SK-N-SH treated with all-trans-retinoic acid at 6 μM for 48 hours (cell line): ENCODE data around the gene ATP11A.

Experiments used
- ATAC-seq: fragments of 200-7000 bp; cut with Tn5 transposase; 3 replicates; pipeline ENCODE4 v1.9.1; 2020; ENCODE audit warnings: mild to moderate bottlenecking, moderate library complexity
- ARNTL ChIP-seq: fragments of 450-650 bp; formaldehyde crosslinking; IDR thresholded peaks from 2 replicates; pipeline ENCODE4 v1.5.0; 2020; ENCODE audit warnings: low read depth, mild to moderate bottlenecking, moderate library complexity, borderline replicate concordance
- BACH2 ChIP-seq: fragments of 250-450 bp; sonication (Bioruptor Pico); IDR thresholded peaks from 2 replicates; pipeline ENCODE4 v1.9.0; 2021; ENCODE audit warnings: mild to moderate bottlenecking, borderline replicate concordance
- CSDC2 ChIP-seq: fragments of 250-450 bp; sonication (Bioruptor Pico); IDR thresholded peaks from 2 replicates; pipeline ENCODE4 v1.5.0; 2020; ENCODE audit warnings: mild to moderate bottlenecking, moderate library complexity
- ESRRG ChIP-seq: fragments of 250-450 bp; sonication (Bioruptor Pico); IDR thresholded peaks from 2 replicates; pipeline ENCODE4 v1.6.1; 2021; ENCODE audit warnings: mild to moderate bottlenecking
- GLIS3 ChIP-seq: fragments of 250-450 bp; sonication (Bioruptor Pico); IDR thresholded peaks from 2 replicates; pipeline ENCODE4 v1.5.0; 2020; ENCODE audit warnings: mild to moderate bottlenecking, moderate library complexity
- ISL1 ChIP-seq: fragments of 250-450 bp; sonication (Bioruptor Pico); IDR thresholded peaks from 2 replicates; pipeline ENCODE4 v2.1.2; 2022; ENCODE audit warnings: mild to moderate bottlenecking, moderate library complexity
- PATZ1 ChIP-seq: fragments of 250-450 bp; sonication (Bioruptor Pico); IDR thresholded peaks from 2 replicates; pipeline ENCODE4 v1.8.0; 2020; ENCODE audit warnings: mild to moderate bottlenecking, moderate library complexity, borderline replicate concordance
- PPARA ChIP-seq: fragments of 250-450 bp; sonication (Bioruptor Pico); IDR thresholded peaks from 2 replicates; pipeline ENCODE4 v1.5.0; 2020; ENCODE audit warnings: mild to moderate bottlenecking, borderline replicate concordance
- RARB ChIP-seq: fragments of 250-450 bp; sonication (Bioruptor Pico); IDR thresholded peaks from 2 replicates; pipeline ENCODE4 v1.8.0; 2021; ENCODE audit warnings: mild to moderate bottlenecking, moderate library complexity
- SNAI2 ChIP-seq: fragments of 250-450 bp; sonication (Bioruptor Pico); IDR thresholded peaks from 2 replicates; pipeline ENCODE4 v1.5.0; 2020; ENCODE audit warnings: mild to moderate bottlenecking, moderate library complexity
- TCF4 ChIP-seq: fragments of 250-450 bp; sonication (Bioruptor Pico); IDR thresholded peaks from 2 replicates; pipeline ENCODE4 v1.8.0; 2021; ENCODE audit warnings: mild to moderate bottlenecking, moderate library complexity, borderline replicate concordance
- TOX ChIP-seq: fragments of 250-450 bp; sonication (Bioruptor Pico); IDR thresholded peaks from 2 replicates; pipeline ENCODE4 v1.8.0; 2021; ENCODE audit warnings: mild to moderate bottlenecking, moderate library complexity, borderline replicate concordance
- TSHZ2 ChIP-seq: fragments of 250-450 bp; sonication (Bioruptor Pico); IDR thresholded peaks from 2 replicates; pipeline ENCODE4 v1.5.0; 2020; ENCODE audit warnings: mild to moderate bottlenecking, moderate library complexity
- ZC3H10 ChIP-seq: fragments of 250-450 bp; sonication (Bioruptor Pico); IDR thresholded peaks from 2 replicates; pipeline ENCODE4 v1.5.1; 2021; ENCODE audit warnings: mild to moderate bottlenecking, moderate library complexity
- ZFP3 ChIP-seq: fragments of 250-450 bp; sonication (Bioruptor Pico); IDR thresholded peaks from 2 replicates; pipeline ENCODE4 v1.5.0; 2020; ENCODE audit warnings: mild to moderate bottlenecking, moderate library complexity
- ZFP30 ChIP-seq: fragments of 450-650 bp; formaldehyde crosslinking; IDR thresholded peaks from 2 replicates; pipeline ENCODE4 v1.5.0; 2022; ENCODE audit warnings: mild to moderate bottlenecking, moderate library complexity
- ZNF565 ChIP-seq: fragments of 450-650 bp; formaldehyde crosslinking; conservative IDR thresholded peaks from 2 replicates; pipeline ENCODE4 v1.5.0; 2020; ENCODE audit warnings: low read depth, mild to moderate bottlenecking, moderate library complexity
- ZNF70 ChIP-seq: fragments of 450-650 bp; formaldehyde crosslinking; IDR thresholded peaks from 2 replicates; pipeline ENCODE4 v1.5.0; 2020; ENCODE audit warnings: mild to moderate bottlenecking, moderate library complexity
- ZNF8 ChIP-seq: fragments of 450-650 bp; formaldehyde crosslinking; IDR thresholded peaks from 2 replicates; pipeline ENCODE4 v1.5.0; 2020; ENCODE audit warnings: mild to moderate bottlenecking, moderate library complexity
- TF ChIP-seq, protein P1 (sequence below): fragments of 250-450 bp; sonication (Bioruptor Pico); IDR thresholded peaks from 2 replicates; pipeline ENCODE4 v1.5.1; 2021; ENCODE audit warnings: mild to moderate bottlenecking, moderate library complexity
- TF ChIP-seq, protein P2 (sequence below): fragments of 250-450 bp; sonication (Bioruptor Pico); IDR thresholded peaks from 2 replicates; pipeline ENCODE4 v1.8.0; 2021; ENCODE audit warnings: low read depth, mild to moderate bottlenecking, moderate library complexity, borderline replicate concordance

ATP11A gene

GRCh38 chr13:112854321-112854720, 164.5 kb downstream of the ATP11A start:
- ATAC-seq, result no peak
- TF ChIP-seq ZFP3, result no peak
- no peak for TF ChIP-seq PPARA (CRISPR knock-in tag)
- TF ChIP-seq, protein P1, sequence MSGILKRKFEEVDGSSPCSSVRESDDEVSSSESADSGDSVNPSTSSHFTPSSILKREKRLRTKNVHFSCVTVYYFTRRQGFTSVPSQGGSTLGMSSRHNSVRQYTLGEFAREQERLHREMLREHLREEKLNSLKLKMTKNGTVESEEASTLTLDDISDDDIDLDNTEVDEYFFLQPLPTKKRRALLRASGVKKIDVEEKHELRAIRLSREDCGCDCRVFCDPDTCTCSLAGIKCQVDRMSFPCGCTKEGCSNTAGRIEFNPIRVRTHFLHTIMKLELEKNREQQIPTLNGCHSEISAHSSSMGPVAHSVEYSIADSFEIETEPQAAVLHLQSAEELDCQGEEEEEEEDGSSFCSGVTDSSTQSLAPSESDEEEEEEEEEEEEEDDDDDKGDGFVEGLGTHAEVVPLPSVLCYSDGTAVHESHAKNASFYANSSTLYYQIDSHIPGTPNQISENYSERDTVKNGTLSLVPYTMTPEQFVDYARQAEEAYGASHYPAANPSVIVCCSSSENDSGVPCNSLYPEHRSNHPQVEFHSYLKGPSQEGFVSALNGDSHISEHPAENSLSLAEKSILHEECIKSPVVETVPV (CRISPR knock-in tag), result no peak
- no peak for TF ChIP-seq TCF4 (CRISPR knock-in tag)
- no peak for TF ChIP-seq CSDC2 (CRISPR knock-in tag)

- no peak for ATAC-seq
- TF ChIP-seq SNAI2 (CRISPR knock-in tag), result no peak
- TF ChIP-seq RARB, result no peak
- TF ChIP-seq ZNF565 (CRISPR knock-in tag), result no peak
- TF ChIP-seq, protein P2, sequence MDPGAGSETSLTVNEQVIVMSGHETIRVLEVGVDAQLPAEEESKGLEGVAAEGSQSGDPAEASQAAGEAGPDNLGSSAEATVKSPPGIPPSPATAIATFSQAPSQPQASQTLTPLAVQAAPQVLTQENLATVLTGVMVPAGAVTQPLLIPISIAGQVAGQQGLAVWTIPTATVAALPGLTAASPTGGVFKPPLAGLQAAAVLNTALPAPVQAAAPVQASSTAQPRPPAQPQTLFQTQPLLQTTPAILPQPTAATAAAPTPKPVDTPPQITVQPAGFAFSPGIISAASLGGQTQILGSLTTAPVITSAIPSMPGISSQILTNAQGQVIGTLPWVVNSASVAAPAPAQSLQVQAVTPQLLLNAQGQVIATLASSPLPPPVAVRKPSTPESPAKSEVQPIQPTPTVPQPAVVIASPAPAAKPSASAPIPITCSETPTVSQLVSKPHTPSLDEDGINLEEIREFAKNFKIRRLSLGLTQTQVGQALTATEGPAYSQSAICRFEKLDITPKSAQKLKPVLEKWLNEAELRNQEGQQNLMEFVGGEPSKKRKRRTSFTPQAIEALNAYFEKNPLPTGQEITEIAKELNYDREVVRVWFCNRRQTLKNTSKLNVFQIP, result no peak
- TF ChIP-seq ZC3H10 (CRISPR knock-in tag), result no peak
- TF ChIP-seq, protein P1 (CRISPR knock-in tag), result no peak
- no peak for TF ChIP-seq ZNF8 (CRISPR knock-in tag)
- no peak for TF ChIP-seq TSHZ2
- TF ChIP-seq ZFP3, result no peak
- TF ChIP-seq ISL1, result no peak
- no peak for TF ChIP-seq GLIS3
- no peak for TF ChIP-seq ARNTL (CRISPR knock-in tag)
Observed at GRCh38 chr13:112855859-112856258, 166.0 kb downstream of the ATP11A start.

GRCh38 chr13:112857914-112858490, 168.2 kb downstream of the ATP11A start:
- no peak for ATAC-seq
- TF ChIP-seq ZC3H10 (CRISPR knock-in tag) (no peak), CSDC2 (CRISPR knock-in tag) (no peak), ISL1 (no peak), RARB (no peak), ARNTL (CRISPR knock-in tag) (no peak), GLIS3 (no peak), ZNF8 (CRISPR knock-in tag) (no peak), ZFP30 (CRISPR knock-in tag) (no peak), TSHZ2 (no peak), TCF4 (CRISPR knock-in tag) (no peak), PPARA (CRISPR knock-in tag) (no peak), PATZ1 (no peak), ZFP3 (no peak), ZNF70 (CRISPR knock-in tag) (no peak), ZNF565 (CRISPR knock-in tag) (no peak), ESRRG (no peak), TOX (no peak), BACH2 (CRISPR knock-in tag) (no peak)
- TF ChIP-seq, protein P1 (CRISPR knock-in tag), result no peak
